Chondrocyte (in vitro differentiated cells): ENCODE data around the gene PES1. TPM values are rescaled to one million over a fixed set of nuclear protein-coding genes. Genes with fewer than 3 reads are reported as not detected.

ENCODE experiments used
- DNase-seq: peaks from one replicate; pipeline ENCODE4 v3.0.0; 2021; ENCODE audit warnings: mixed read lengths, low spot score
- H3K27ac Mint-ChIP-seq: one replicate; pipeline ENCODE4 v1.8.0; 2021; ENCODE audit warnings: mild to moderate bottlenecking, moderate library complexity, mixed read lengths; ENCODE audit not compliant: unreplicated experiment
- H3K27me3 Mint-ChIP-seq: 2 replicates; pipeline ENCODE4 v1.8.0; 2021; ENCODE audit warnings: low read depth, mixed read lengths
- H3K36me3 Mint-ChIP-seq: 2 replicates; pipeline ENCODE4 v1.8.0; 2021; ENCODE audit warnings: low read depth, mixed read lengths
- H3K4me1 Mint-ChIP-seq: 2 replicates; pipeline ENCODE4 v1.8.0; 2021; ENCODE audit warnings: low read depth, mild to moderate bottlenecking, mixed read lengths
- H3K4me3 Mint-ChIP-seq: one replicate; pipeline ENCODE4 v1.8.0; 2021; ENCODE audit warnings: mild to moderate bottlenecking, moderate library complexity, mixed read lengths; ENCODE audit not compliant: unreplicated experiment
- H3K9me3 Mint-ChIP-seq: 2 replicates; pipeline ENCODE4 v1.8.0; 2021; ENCODE audit warnings: low read depth, mixed read lengths
- CTCF ChIP-seq: fragments of 200-600 bp; sonication (generic); IDR thresholded peaks from 2 replicates; pipeline ENCODE4 v1.5.0; 2021; ENCODE audit warnings: antibody characterized with exemption, mild to moderate bottlenecking, moderate library complexity
- total RNA-seq: library from RNA; stranded (reverse); gene quantifications from 3 replicates; pipeline ENCODE4 v1.2.1, GENCODE V29; 2021

PES1 gene
- total RNA-seq, 1 donor from 2014 or later, result 53.6 TPM

DNA sequence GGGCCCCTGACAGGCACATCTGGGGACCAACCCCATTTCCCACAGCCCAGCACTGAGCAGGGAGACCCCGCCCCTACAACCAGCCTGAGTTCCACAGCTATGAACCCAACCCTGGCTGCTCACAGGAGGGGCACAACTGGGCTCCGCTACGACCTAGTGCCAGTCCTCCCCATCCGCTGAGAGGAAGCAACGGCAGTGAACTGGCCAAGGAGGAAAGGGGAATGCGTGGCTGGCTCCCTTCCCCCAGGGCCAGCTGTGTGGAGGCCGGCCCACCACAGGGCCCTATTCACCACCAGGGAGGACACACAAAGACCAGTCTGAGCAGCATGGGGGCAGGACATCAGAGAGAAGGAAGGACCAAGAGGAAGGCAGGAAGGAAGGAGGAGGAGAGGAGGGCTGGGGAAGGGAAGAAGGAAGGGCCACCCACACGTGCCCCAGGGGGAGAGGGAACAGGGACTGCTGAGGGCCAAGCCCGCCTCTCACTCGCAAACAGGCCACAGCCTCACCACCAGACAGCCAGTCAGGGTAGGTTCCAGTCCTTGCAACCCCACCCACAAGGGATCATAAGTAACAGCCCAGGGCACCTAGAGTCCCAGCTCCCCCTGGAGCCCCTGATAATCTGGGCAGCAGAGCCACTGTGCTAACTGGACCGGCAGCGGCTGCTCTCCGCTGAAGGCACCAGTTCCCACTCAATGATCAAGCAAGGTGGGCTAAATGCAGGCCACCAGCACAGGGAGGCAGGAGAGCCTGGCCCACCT lies 8.7 kb downstream of the PES1 start:
- Mint-ChIP-seq H3K4me1 (peaks cover 11% of the 10 kb centered on the region), H3K4me3 (no peak overlapping the region), H3K9me3 (no peaks in the 10 kb centered on the region), H3K27ac (peak overlapping the region; percentile 54), H3K27me3 (no peaks in the 10 kb centered on the region), H3K36me3 (peaks cover 46% of the 10 kb centered on the region)
- DNase-seq, result no peak
- no peak for TF ChIP-seq CTCF

DNA sequence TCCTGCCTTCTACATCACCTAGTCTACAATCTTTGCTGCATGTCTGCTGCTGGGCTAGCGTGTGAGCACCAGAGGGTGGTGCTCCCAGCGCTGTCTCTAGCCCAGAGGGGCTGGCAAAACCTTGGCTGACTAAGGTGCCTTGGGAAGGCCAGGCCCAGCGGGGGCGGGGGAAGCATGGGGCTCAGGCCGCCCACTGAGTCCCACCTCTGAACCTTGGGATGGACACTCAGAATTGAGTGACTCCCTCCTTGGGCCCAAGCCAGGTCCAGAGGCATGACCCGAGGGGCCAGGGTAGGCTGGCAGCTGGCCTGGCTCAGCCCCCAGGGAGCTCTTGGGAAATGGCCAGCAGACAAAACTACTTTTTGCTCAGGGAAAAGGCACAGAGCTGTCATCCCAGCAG lies 9.7 kb downstream of the PES1 start:
- H3K4me3 Mint-ChIP-seq, result no peak overlapping the region
- no peaks in the 10 kb centered on the region for H3K27me3 Mint-ChIP-seq
- no peak for DNase-seq
- no peak overlapping the region for H3K27ac Mint-ChIP-seq
- no peaks in the 10 kb centered on the region for H3K9me3 Mint-ChIP-seq
- no peak for TF ChIP-seq CTCF
- peaks cover 46% of the 10 kb centered on the region for H3K36me3 Mint-ChIP-seq
- H3K4me1 Mint-ChIP-seq, result peaks cover 11% of the 10 kb centered on the region

- H3K4me1 Mint-ChIP-seq, result peaks cover 11% of the 10 kb centered on the region
- H3K27me3 Mint-ChIP-seq, result no peaks in the 10 kb centered on the region
- TF ChIP-seq CTCF, result no peak
- peaks cover 43% of the 10 kb centered on the region for H3K36me3 Mint-ChIP-seq
- no peak for DNase-seq
- H3K4me3 Mint-ChIP-seq, result no peak overlapping the region
- H3K27ac Mint-ChIP-seq, result no peak overlapping the region
- H3K9me3 Mint-ChIP-seq, result no peaks in the 10 kb centered on the region
These were observed 10.8 kb downstream of the PES1 start for GRCh38 chr22:30580896-30581295.

DNA sequence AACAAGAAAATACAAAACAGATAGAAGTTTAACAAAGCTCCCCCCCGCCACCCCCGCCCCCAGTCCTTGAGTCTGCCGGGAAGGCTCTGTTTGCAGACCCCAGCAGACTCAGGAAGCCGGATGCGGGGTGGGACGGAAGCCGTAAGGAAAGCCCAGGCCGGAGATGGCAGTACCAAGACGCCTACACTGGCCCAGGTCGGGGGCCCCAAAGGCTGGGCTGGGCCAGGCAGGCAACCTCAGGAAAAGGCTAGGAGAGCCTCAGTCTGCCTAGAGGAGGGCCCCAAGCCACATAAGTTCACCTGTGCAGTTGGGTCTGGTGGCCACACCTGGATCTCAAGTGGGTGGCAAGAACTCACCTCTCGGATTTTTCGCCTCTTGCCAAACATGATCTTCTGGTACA lies 13.2 kb downstream of the PES1 start:
- no peak for DNase-seq
- Mint-ChIP-seq H3K27ac (no peak overlapping the region), H3K4me3 (no peak overlapping the region), H3K36me3 (peaks cover 40% of the 10 kb centered on the region), H3K4me1 (peaks cover 27% of the 10 kb centered on the region), H3K9me3 (no peaks in the 10 kb centered on the region), H3K27me3 (no peaks in the 10 kb centered on the region)
- TF ChIP-seq CTCF, result no peak

GRCh38 chr22:30575859-30576258 lies 15.9 kb downstream of the PES1 start:
- Mint-ChIP-seq H3K4me3 (no peak overlapping the region), H3K27ac (no peak overlapping the region), H3K36me3 (peaks cover 36% of the 10 kb centered on the region), H3K9me3 (no peaks in the 10 kb centered on the region), H3K4me1 (peaks cover 18% of the 10 kb centered on the region), H3K27me3 (peaks cover 2% of the 10 kb centered on the region)
- TF ChIP-seq CTCF, result no peak
- DNase-seq, result no peak
